B cell (primary cell): ENCODE data around the gene RAB9A.

Source experiments
- EZH2 ChIP-seq: IDR thresholded peaks from 2 replicates; pipeline ENCODE4 v1.6.1; 2012; ENCODE audit warnings: borderline replicate concordance, low read depth, mild to moderate bottlenecking, moderate library complexity, low read length; ENCODE audit not compliant: insufficient read depth, poor library complexity, severe bottlenecking
- TF ChIP-seq, protein P1 (sequence below): fragments of 200-600 bp; IDR thresholded peaks from one replicate; pipeline ENCODE4 v1.8.0; 2022; ENCODE audit warnings: antibody characterized with exemption, mild to moderate bottlenecking

DNA sequence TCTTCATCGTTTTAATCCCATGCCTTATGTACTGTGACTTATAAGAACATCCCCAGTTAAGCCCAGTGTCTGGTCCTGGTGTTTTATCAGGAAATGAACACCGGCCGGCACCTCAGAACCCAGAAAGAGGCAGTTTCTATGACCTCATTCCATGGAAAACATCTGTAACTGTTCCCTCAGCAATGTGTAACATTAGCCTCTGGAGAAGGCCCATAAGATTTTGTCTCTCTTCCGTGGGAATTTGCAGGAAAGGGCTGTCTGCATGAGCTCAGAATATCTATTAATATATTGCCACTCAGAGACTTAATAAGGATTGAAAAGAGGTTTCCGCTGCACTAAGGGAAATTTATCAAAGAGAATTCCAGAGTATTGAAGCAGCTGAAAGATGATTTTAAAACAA is 39.1 kb upstream of the RAB9A start:
- TF ChIP-seq, protein P1, sequence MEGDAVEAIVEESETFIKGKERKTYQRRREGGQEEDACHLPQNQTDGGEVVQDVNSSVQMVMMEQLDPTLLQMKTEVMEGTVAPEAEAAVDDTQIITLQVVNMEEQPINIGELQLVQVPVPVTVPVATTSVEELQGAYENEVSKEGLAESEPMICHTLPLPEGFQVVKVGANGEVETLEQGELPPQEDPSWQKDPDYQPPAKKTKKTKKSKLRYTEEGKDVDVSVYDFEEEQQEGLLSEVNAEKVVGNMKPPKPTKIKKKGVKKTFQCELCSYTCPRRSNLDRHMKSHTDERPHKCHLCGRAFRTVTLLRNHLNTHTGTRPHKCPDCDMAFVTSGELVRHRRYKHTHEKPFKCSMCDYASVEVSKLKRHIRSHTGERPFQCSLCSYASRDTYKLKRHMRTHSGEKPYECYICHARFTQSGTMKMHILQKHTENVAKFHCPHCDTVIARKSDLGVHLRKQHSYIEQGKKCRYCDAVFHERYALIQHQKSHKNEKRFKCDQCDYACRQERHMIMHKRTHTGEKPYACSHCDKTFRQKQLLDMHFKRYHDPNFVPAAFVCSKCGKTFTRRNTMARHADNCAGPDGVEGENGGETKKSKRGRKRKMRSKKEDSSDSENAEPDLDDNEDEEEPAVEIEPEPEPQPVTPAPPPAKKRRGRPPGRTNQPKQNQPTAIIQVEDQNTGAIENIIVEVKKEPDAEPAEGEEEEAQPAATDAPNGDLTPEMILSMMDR = no peak
- TF ChIP-seq EZH2 = no peak
